Stimulated activated CD8-positive, alpha-beta memory T cell treated with anti-CD3 and anti-CD28 coated beads, Interleukin-12 subunit alpha, Interleukin-12 subunit beta, amount 100 ng/mL, for 24 hours (primary cell): ENCODE measurements around the gene DPH2.
A peak's percentile ranks its signal among the peaks of the same experiment; 100 is the strongest.

Experiments used
- DNase-seq: peaks from one replicate; pipeline ENCODE4 v3.0.0-alpha.2; 2020; ENCODE audit errors: extremely low read depth

DPH2 gene

DNA sequence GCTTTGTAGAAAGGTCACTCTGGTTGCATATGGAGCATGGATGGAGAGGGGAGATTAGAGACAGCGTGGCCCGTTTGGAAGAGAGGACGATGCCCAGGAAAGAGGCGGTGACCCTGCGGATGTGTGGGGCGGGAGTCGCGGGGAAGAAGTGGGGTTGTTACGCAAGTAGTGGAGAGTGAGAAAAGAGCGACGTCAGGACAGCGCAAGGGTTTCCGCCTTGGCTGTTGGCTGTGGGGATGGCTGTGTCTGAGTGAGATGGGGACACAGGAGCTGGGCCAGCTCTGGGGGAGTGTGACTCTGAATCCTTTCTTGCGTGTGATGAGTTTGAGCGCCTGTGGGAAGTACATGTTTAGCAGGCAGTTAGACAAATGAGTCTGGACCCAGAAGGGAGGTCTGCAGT, 13.0 kb downstream of the DPH2 start:
- no peak for DNase-seq

GRCh38 chr1:43983253-43983899, 13.6 kb downstream of the DPH2 start:
- no peak for DNase-seq

DNA sequence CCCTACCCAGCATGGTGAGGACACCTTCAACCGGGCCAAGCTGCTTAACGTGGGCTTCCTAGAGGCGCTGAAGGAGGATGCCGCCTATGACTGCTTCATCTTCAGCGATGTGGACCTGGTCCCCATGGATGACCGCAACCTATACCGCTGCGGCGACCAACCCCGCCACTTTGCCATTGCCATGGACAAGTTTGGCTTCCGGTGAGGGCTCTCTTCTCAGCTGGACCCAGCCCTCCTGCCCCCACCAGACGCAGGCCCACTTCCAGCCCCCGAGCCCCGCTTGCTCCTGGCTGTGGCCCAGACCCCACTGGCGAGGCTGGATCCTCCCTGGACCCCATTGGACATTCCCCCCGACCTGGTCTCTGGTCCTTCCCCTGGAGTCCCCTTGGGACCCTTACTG, 15.0 kb downstream of the DPH2 start:
- no peak for DNase-seq

GRCh38 chr1:43985984-43986595, 16.3 kb downstream of the DPH2 start:
- DNase-seq = no peak

DNA sequence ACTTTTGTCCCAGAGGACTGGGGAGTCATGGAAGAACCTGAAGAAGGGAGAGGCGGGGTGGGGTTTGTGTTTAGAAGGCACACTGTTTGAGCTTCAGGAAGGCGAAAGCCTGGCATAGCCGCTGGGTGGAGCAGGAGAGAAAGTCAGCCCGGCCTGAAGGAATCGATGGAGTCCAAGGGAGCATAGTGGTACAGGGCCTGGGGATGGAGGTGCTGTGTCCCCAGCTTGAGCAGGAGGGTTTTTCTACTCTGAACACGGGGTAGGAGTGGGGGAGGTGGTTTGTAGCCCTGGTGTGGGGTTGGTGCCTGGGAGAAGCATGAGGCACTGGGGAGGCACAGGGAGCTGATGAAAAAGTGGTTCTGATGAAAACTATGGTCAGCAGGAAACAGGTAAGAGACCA, 16.9 kb downstream of the DPH2 start:
- DNase-seq = no peak

DNA sequence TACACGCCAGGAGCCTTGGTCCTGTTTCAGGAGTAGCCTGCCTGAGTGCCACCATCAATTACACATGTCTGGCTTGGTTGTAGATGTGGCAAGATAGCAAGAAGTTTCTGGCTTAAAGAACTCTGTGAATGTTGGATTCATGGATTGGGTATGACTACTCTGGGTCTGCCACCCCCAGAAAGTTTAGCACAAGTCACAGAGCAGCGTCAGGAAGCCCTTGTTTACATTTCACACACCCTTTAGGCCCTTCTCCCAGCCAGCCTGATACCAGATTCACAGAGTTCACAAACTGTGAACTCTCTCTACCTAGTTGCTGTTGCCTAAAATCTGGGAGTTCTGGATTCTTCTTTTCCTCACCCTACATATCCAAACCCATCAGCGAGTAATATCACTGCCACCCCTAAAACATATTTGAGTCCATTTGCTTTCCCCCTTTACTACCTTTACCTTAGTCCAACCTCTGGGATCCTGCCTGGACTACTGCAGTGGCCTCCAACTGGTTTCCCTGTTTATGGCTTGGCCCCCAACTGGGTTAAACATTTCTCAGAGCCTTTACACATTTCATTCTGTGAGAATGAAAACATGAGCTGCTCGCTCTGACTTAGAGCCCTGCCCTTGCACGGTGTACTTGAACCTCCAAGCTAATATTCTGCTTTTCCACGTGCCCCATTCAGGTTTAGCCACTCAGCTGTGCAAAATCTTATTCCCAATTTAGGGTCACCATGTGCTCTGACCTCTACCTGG, 17.5 kb downstream of the DPH2 start:
- no peak for DNase-seq

DNA sequence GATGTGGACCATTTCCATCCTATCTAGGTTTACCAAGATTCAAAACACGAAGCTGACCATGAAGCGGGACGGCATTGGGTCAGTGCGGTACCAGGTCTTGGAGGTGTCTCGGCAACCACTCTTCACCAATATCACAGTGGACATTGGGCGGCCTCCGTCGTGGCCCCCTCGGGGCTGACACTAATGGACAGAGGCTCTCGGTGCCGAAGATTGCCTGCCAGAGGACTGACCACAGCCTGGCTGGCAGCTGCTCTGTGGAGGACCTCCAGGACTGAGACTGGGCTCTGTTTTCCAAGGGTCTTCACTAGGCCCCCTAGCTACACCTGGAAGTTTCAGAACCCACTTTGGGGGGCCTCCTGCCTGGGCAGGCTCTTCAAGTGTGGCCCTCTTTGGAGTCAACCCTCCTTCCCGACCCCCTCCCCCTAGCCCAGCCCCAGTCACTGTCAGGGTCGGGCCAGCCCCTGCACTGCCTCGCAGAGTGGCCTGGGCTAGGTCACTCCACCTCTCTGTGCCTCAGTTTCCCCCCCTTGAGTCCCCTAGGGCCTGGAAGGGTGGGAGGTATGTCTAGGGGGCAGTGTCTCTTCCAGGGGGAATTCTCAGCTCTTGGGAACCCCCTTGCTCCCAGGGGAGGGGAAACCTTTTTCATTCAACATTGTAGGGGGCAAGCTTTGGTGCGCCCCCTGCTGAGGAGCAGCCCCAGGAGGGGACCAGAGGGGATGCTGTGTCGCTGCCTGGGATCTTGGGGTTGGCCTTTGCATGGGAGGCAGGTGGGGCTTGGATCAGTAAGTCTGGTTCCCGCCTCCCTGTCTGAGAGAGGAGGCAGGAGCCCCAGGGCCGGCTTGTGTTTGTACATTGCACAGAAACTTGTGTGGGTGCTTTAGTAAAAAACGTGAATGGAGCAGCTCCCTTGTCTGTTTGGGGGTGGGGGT, 20.7 kb downstream of the DPH2 start:
- DNase-seq = no peak

DNA sequence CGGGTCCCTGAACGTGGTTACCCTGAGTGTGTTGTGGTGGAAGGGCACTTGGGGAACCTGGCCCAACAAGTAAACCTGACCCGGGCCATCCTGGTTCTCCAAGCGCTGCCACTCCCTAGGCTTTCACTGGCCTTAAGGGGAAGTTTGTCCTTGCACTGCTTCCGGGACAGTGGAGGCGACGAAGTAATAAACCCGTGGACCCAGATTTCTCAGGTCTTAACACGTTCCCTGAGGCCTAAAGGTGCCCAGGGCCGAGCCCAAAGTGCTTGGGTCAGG, 21.3 kb downstream of the DPH2 start:
- no peak for DNase-seq

DNA sequence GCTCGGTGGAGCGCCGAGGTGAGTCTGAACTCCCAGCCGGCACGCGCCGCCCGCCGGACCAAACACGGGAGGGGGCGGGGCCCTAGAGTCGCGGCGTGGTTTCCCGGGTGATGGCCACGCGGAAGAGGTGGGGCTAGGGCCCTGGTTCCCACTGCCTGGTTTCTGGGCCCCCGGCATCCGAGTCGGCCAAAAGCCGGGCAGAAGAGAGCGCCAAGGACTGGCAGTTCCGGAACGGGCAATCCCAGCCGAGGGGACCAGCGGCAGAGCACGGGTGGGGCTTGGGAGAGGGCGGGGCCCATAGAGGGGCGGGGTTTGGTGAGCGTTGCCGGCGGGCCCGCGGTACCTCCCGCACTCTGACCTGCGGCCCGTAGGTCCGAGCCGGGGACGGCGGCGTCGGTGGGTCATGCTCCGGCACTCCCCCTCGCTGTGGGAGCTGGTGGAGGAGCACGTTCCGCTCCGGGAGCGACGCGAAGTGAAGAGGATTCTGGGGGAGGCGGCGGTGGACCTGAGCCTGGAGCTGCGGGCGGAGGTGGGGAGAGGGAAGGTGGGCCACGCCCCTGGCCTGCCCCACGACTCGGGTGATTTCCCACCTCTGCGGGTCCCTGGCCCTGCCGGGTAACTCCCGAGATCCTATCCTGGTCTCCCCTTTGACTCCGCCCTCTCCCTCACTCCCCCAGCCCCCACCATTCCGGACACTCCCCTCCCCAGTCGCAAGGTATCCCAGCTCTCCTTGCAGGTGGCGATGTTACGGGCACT, 21.8 kb downstream of the DPH2 start, which contains the start of gene CCDC24:
CCDC24 (plus strand) TSS at position 124 of the 756 bp plus-strand sequence; CDS start at position 404, 280 bp downstream.
- DNase-seq = peak; percentile 52

- DNase-seq = no peak
Observed at GRCh38 chr1:43992232-43992995, 22.6 kb downstream of the DPH2 start.

- no peak for DNase-seq
Observed at GRCh38 chr1:43993206-43993914, 23.6 kb downstream of the DPH2 start.

DNA sequence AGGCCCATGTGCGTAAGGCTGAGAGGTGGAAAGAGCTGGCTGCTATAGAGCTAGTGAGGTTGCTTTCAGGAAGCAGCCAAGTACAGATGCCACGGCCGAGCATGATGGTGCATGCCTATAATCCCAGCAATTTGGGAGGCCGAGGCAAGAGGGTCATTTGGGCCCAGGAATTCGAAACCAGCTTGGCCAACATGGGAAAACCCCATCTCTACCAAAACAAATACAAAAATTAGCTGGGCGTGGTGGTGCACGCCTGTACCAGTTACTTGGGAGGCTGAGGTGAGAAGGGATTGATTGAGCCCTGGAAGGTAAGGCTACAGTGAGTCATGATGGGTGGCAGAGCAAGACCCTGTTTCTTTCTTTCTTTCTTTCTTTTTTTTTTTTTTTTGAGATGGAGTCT, 24.3 kb downstream of the DPH2 start:
- DNase-seq = no peak

DNA sequence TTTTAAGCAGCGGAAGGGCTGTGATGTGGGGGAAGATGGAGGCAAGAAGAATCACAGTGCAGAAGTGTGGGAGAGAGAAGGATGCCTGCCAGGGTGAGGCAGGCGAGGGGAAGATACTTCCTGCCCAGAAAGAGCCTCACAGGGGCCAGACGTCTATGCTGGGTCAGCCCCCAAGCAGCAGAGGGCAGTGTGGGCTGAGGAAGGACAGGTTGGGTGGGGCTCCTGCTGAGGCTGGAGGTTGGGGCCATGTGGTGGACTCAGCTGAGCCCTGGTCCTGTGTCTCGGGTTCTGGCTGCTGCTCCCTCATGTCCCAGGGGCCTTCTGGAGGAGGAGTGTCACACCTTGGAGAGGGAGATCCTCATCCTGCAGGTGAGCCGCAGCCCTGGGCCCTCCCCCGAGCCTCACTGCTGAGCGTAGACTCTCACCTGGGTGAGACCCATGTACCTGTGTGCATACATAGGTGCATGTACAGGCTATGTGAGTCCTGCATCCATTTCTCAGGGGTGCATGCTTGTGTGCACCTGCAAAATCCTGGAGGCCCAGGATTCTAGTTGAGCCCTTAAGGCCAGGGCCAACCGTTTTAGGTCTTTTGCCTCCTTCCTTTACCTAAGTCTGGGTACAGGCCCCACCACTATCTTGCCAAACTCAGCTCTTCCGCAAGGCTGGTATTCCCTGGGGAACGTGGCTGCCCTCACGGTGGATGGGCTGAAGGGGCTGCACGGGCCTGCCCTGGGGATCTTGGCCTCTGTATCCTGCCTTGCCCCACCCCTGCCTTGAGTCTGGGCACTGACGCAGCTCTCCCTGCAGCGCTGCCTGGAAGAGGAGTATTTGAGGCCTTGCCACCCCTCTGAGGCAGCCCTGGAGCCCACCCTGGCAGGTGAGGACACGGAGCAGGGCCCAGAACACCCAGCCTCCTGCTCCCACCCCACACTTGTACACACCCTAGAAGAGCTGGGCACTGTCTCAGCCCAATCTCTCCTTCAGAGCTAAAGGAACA, 25.3 kb downstream of the DPH2 start:
- DNase-seq = no peak

GRCh38 chr1:43995984-43996732, 26.3 kb downstream of the DPH2 start:
- DNase-seq = no peak

DNA sequence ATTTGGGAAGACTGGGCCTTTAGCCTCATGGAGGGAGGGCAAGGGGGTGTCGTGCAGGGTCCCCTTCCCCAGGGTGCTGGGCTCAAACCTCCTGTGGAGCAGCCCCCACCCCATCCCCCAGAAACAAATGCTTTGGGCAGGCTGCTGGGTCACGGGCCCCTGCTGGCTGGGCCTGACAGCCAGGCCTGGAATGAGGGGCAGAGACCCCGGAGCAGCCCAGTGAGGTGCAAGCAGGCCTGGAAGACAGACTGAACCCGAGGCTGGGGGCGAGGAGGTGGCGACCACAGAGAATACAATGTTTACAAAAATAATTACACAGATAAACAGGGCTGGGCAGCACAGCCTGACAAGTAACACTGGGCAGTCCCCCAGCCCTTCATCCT, 26.9 kb downstream of the DPH2 start:
- no peak for DNase-seq

DNA sequence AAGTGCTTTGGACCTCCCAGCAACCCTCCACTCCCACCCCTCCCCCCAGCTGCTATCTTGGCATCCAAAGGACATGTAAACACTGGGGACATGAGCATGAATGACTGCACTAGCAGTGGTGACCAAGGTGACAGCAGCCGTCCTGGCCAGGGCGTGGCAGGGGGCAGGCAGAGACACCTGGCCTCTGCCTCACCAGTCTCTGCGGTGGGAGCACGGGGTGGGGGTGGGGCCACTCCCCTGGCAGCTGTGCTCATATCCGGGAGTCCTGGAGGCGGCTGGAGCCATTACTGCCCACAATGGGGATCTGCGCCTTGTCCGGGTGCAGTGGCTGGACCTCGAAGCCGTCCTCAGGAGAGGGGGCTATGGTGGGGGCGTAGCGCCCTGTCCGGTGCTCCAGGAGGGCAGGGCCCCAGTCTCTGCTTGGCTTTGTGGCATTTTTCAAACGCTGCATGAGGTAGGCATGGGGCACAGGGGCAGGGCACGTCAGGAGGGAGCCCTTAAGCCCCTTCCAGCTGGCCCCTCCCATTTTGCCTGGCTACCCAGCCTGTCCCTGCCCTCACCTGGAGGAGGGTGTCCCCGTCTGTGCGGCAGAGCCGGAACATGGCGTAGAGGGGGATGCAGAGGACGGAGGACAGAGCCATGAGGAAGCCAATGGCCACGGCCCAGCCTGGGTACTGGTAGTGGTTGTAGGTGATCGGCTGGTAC, 27.6 kb downstream of the DPH2 start:
- no peak for DNase-seq

- no peak for DNase-seq
Observed at GRCh38 chr1:43998000-43998378, 28.2 kb downstream of the DPH2 start.

- DNase-seq = no peak
Observed at GRCh38 chr1:43999455-43999854, 29.6 kb downstream of the DPH2 start.
